ENCODE data around the gene ALPI.
"Not testable (repeated sequence)": the region's sequence is repeated elsewhere in the genome, so short reads cannot be mapped to it uniquely, and the experiment has no call there.

The ALPI gene

GRCh38 chr2:232455426-232456255, at the start of gene ALPI:
Gene ALPI (plus strand): TSS chr2:232456153. CDS start chr2:232456200, 47 bp downstream.
- DNase-seq (ENCODE audit: low read depth) = no peak

DNA sequence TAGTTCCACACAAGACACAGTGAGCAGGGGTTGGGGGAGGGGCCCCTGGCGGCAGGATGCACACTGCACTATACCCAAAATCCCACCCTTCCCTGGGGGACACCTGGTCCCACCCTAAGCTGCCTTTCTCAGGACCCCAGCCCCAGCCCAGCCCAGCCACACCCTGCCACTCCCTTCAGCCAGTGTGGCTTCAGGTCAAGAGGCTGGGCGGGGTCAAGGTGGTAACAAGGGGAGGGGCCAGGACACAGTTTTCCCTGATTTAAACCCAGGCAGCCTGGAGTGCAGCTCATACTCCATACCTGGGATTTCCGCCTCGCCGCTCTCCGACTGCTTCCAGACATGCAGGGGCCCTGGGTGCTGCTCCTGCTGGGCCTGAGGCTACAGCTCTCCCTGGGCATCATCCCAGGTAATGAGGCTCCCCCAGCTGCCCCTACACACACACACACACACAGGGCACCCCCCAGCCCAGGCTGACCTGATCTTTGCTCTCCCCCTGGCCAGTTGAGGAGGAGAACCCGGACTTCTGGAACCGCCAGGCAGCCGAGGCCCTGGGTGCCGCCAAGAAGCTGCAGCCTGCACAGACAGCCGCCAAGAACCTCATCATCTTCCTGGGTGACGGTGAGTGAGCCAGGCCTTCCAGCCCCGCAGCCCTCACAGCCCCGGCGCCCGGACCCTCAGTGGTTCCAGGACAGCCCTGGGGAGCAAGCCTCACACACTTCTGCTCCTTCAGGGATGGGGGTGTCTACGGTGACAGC, 49.2 kb upstream of the ALPI start, which contains the start of gene ALPG:
ALPG (plus strand) TSS at position 289 of the 755 bp plus-strand sequence; CDS start at position 340, 51 bp downstream.
- no peak for DNase-seq (ENCODE audit: low read depth)

GRCh38 chr2:232407428-232408150, 48.4 kb upstream of the ALPI start:
- DNase-seq (ENCODE audit: low read depth) = not testable (repeated sequence)

DNA sequence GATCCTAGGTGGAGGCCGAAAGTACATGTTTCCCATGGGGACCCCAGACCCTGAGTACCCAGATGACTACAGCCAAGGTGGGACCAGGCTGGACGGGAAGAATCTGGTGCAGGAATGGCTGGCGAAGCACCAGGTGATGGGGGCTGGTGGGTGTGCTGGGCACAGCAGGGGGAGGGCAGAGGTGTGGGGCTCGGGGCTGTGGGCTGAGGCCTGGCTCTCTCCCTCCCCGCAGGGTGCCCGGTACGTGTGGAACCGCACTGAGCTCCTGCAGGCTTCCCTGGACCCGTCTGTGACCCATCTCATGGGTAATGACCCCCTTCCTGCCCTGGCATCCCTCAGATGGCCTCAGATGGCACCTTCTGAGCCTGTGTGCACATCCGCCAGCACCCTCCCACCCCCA, 47.7 kb upstream of the ALPI start:
- not testable (repeated sequence) for DNase-seq (ENCODE audit: low read depth)

GRCh38 chr2:232409617-232410016, 46.3 kb upstream of the ALPI start:
- DNase-seq (ENCODE audit: low read depth) = not testable (repeated sequence)

DNA sequence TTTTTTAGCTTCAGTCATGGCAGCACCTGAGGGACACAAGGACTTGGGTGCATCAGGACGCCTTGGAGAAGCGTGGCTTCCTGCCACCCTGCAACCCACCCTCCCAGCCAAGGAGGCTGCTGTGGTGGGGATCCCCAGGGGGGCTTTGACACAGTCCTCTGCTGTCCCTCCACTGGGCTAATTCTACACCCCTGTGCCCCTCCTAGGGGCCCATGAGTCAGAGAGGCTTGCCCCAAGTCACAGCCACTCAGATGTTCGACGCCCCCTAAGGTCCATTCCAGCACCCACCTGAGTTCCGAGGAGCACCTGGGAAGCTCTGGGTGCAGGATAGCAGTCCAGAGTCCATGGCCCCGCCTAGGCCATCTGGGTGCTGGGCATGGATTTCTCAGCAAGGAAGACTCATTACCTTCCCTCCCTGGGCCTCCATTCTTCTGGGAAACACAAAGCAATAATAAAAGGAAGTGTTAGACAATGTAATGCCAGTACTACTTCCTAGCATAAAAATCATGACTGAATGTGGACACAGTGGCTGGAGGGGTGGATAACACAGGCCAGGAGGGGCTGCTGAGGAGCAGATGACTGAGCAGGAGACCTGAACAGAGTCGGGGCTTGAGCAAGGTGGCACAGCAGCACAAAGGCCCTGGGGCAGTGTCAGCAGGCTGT, 45.6 kb upstream of the ALPI start:
- no peak for DNase-seq (ENCODE audit: low read depth)

DNA sequence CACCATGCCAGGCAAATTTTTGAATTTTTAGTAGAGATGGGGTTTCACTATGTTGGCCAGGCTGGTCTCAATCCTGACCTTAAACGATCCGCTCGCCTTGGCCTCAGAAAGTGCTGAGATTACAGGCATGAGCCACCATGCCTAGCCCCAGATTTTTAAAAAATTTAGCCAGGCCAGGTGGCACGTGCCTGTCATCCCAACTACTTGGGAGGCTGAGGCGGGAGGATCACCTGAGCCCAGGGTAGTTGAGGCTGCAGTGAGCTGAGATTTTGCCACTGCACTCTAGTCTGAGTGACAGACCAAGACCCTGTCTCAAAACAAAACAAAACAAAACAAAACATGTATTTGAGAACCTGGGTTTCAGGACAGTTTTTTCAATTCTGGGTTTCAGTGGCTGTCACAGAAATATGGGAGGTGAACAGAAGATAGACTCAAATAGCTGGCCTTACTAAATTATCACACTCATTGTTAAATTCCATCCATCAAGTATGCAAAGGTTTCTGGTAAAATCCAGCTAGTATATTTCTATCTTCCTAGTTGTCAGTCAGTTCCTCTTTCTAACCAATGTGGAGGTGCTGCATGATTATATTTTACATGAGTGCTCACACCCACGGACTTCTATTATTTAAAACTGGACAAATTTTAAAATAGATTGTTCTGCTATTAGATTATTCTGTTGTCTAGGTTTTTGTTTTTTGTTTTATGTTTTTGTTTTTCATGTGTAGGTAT, 43.9 kb upstream of the ALPI start:
- no peak for DNase-seq (ENCODE audit: low read depth)

GRCh38 chr2:232412986-232413385, 43.0 kb upstream of the ALPI start:
- DNase-seq (ENCODE audit: low read depth) = no peak

DNA sequence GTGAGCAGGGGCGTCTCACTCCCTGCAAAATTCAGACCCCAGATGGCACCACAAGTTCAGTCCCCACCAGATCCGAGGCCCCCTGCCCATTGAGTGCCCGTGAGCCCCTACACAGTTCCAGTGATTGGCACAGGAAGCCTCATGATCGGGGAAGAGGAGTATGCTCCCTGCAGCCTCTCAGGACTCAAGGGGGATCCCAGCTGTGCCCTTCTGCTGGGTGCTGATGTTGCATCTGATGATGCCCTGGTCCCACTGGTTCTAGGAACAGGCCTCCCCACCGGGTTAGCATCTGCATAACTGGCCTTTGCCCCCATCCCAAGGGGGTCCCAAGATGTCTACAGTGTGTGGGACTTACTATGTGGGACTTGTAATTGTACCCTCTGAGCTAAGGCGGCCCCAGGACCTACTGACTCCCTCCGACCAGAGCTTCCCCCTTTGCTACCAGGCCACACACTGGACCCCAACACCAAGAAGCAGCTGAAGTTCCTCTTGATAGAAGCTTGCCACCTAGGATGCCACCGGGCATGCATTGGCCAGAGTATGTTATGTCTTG, 40.7 kb upstream of the ALPI start:
- no peak for DNase-seq (ENCODE audit: low read depth)

GRCh38 chr2:232415736-232416520, 40.0 kb upstream of the ALPI start:
- DNase-seq (ENCODE audit: low read depth) = no peak

DNA sequence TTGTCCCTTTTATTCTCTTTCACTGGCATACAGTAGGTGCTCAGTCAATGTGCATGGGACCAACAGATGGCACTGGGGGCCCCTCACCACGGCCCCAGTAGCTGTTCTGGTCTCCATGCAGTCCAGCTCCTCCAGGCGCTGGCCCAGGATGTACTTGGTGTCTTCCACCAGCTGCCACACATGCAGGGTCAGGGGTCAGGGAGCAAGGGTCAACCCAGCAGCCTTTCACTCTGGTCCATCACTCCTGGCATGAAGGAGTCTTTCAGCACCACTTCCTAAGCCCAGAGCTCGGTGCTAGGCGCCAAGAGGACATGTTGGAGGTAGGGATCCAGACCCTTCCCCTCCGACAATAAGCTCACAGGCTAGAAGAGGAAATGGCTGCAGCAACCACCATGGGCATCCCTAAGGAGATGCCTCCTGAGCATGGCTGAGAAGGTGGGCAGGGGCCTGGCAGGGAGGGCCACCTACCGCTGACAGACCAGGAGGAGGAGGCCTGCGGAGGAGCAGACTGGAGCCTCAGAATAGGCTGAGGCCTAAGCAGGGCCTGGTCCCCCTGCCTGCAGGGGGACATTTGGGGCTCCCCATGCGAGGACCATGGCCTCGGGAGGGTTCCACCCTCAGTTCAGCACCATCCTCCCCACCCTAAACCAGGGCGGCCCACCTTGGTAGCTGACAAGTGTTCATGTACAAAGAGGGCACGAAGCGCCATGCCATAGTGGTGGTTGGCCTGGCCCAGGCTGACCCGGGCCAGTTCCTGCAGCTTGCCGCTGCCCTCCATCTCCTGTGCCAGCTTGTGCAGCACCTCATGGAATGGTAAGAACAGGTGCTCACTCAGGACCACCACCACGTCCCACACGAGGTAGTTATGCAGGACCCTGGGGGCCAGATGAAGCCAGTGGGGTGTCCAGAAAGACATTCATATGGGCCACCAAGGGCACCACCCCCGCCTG, 39.2 kb upstream of the ALPI start:
- no peak for DNase-seq (ENCODE audit: low read depth)

- DNase-seq (ENCODE audit: low read depth) = no peak
These were observed 38.5 kb upstream of the ALPI start for GRCh38 chr2:232417489-232417888.

GRCh38 chr2:232418056-232418455, 37.9 kb upstream of the ALPI start:
- no peak for DNase-seq (ENCODE audit: low read depth)

DNA sequence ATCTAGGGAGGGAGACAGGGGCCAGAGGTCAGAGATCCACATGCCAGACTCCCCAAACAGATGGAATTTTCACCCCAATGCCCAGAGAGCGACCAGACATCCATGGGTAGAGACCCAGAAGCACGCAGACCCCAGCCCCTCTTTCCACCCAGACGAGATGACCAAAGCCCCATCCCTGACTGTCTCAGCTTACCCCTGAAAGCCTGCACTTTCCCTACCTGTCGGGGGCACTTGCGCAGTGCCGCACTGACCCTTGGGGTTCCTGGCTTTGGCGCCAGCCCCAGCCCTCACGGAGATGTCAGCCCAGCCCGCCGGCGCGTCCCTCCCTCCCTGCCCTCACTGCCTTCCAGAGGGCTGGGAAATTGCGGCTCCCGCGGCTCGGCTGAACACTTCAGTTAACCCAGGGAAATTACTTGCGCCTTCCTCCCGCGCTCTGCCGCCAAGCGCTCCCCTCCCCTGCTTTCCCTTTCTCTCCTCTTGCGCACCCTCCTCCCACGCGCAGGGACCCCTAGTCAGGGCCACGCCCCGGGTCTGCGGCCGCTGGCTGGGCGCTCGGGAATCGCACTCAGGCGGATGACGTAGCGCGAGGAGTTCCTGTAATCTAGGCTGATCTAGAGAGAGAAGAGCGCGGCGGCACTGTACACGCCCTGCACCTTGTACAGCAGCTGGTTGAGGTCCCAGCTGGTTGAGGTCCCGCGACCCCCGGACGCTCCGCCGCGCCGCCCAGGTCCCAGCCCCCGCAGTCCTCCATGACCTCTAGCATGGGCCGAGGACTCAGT, 37.3 kb upstream of the ALPI start:
- no peak for DNase-seq (ENCODE audit: low read depth)

DNA sequence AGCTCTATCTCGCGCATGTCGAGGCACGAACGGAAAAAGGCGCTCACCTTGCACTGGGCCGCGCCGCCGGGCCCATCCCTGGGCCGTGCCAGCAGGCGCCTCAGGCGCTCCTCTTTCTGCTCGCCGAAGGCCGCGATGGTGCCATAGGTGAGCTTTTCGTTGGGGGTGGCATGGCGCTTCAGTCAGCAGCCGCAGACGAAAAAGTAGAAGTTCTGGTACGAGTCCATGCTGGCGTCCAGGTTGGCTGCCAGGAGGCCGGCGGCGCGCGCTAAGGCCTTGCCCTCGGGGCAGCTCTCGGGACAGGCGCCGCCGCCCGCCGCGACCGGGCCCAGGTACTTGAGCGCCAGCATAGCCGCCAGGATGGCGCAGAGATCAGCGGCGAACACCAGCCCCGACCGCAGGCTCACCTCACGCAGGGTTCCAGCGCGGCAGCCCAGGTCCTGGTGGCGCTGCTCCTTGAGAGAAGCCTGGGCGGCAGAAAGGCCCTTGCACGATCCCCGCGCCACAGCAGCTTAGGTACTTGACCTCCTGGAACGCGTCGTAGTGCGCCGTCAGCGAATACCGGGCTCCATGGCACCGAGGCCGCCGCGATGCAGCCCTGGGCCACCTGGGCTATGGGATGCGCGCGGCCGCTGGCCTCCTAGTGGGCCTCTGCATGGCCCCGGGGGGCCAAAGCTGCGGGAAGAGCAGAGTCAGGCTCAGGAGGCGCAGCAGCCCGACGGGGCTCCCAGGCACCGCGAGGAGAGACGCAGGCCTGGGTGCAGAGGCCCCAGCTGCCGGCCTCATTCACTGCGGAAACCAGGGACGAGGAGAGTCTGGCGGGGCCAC, 36.5 kb upstream of the ALPI start:
- no peak for DNase-seq (ENCODE audit: low read depth)

- DNase-seq (ENCODE audit: low read depth) = no peak
These were observed 35.9 kb upstream of the ALPI start for GRCh38 chr2:232420073-232420454.

DNA sequence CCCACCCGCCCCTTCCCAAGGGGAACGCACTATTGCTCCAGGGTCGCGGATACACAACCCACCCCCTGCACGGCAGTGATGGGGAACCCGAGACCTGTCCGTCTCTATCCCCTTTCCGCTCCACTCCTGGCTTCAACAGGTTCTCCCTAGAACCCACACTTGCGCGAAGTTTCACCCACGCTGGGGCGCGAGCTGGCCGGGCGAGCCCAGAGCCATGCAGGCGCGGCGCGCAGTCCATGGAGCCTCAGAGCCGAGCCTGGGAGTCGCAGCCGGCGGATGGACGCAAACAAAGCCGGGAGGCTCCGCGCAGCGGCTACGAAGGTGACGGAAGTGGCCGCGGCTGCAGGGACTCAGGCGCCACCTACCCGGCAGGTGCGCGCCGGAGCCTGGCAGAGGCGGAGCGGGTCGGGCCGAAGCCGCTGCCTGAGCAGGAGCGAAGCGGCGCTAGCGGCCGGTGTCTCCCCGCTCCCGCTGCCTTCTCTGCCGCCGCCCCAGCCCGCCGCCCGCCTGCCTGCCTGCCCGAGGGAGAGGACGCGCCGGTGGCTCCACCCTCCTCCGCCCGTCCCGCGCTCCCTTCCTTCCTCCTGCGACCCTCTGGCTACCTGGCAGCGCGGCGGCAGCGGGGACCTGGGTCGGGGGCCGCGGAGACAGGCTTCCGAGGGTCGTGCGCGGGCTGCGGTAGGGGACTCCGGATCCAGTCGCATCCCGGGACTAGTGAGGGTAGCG, 35.3 kb upstream of the ALPI start:
- DNase-seq (ENCODE audit: low read depth) = no peak

All from fibroblast of gingiva (primary cell).